Lung (tissue), 12 donors: ENCODE data around the gene RPS2. TPM values are rescaled to one million over a fixed set of nuclear protein-coding genes. Genes with fewer than 3 reads are reported as not detected.

ENCODE experiments used
- ATAC-seq: fragments of 200-7000 bp; cut with Tn5 transposase; one replicate; pipeline ENCODE4 v1.9.1; 2020; ENCODE audit warnings: moderate number of reproducible peaks; ENCODE audit not compliant: insufficient read depth, low FRiP score
- DNase-seq, 3 donors: peaks; one replicate each; pipeline ENCODE4 v3.0.0-alpha.2; 2013 to 2017
- H3K27ac ChIP-seq, 2 donors: one replicate each; pipeline ENCODE4 v1.5.1; 2013; ENCODE audit warnings: mild to moderate bottlenecking in 2 of 2, moderate library complexity in 2 of 2, control low read depth in 1 of 2, inconsistent platforms in 1 of 2, low read depth in 1 of 2, low read length in 1 of 2
- H3K27me3 ChIP-seq, 3 donors: one replicate each; pipeline ENCODE4 v1.5.1; 2013; ENCODE audit warnings: low read length in 2 of 3; ENCODE audit not compliant: control insufficient read depth in 3 of 3, insufficient read depth in 3 of 3
- H3K36me3 ChIP-seq, 4 donors: one replicate each; pipeline ENCODE4 v1.5.1; 2013; ENCODE audit warnings: low read length in 4 of 4, mild to moderate bottlenecking in 1 of 4, moderate library complexity in 1 of 4; ENCODE audit not compliant: control insufficient read depth in 4 of 4, insufficient read depth in 4 of 4
- H3K4me1 ChIP-seq, 5 donors: one replicate each; pipeline ENCODE4 v1.5.1; 2013; ENCODE audit warnings: low read length in 5 of 5, mild to moderate bottlenecking in 2 of 5, moderate library complexity in 1 of 5; ENCODE audit not compliant: control insufficient read depth in 5 of 5, insufficient read depth in 5 of 5
- H3K4me3 ChIP-seq: one replicate; pipeline ENCODE4 v1.5.1; 2013; ENCODE audit warnings: mild to moderate bottlenecking, control low read depth, moderate library complexity
- H3K9ac ChIP-seq, 2 donors: one replicate each; pipeline ENCODE4 v1.5.1; 2013; ENCODE audit warnings: low read length in 2 of 2, control low read depth in 1 of 2; ENCODE audit not compliant: insufficient read depth in 1 of 2
- H3K9me3 ChIP-seq, 4 donors: one replicate each; pipeline ENCODE4 v1.5.1; 2013; ENCODE audit warnings: low read length in 3 of 4, mild to moderate bottlenecking in 1 of 4, moderate library complexity in 1 of 4; ENCODE audit not compliant: control insufficient read depth in 4 of 4, insufficient read depth in 3 of 4
- CTCF ChIP-seq: IDR thresholded peaks from 2 replicates; pipeline ENCODE4 v1.5.1; 2012; ENCODE audit warnings: mild to moderate bottlenecking; ENCODE audit errors: control extremely low read depth, extremely low read depth
- WGBS, 2 donors: extraction: QIAGEN DNeasy Blood & Tissue Kit; methylation state at CpG; one replicate each; pipeline ENCODE4 v1.1.7; 2013; 5-methylcytosine and 5-hydroxymethylcytosine counted together
- polyA plus RNA-seq, 2 donors: library from polyadenylated mRNA; stranded (reverse); fragments of 200-250 nt; gene quantifications; one replicate each; pipeline ENCODE4 v1.2.1, GENCODE V29; 2013
- total RNA-seq, 2 donors: library from RNA; depleted of rRNA in 1 of 2; stranded (reverse); fragments of >200 nt in 1 of 2; gene quantifications; one replicate each; pipeline ENCODE4 v1.2.1, GENCODE V29; 2014 to 2021
- donor health status: control.
- donor health status: control.
- donor health status: Bipolar disorder and iron deficiency.
- donor health status: healthy.
- donor health status: DM: yes; HTN: yes; CAD: no.

RPS2 gene
- total and polyA plus RNA-seq, 4 donors: 1,331 to 5,214 (median 2,779) TPM

DNA sequence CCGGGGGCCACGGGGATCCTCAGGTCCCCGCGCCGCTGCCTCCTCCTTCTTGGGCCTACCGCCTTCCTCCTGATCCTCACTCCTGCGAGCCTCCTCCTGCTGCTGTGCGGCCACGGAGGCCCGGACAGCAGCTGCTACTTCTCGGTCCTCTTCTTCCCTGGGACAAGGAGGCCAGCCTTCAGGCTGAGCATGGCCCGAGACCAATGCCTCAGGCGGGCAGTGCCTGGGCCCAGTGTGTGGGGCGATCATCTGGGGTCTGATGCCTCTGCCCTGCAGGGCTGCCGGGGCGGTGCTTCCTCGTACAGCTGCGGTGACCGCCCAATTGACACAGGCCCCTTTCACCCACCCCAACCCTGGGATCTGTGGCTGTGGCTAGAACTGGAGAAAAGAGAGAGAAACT lies 36.4 kb upstream of the RPS2 start:
- H3K4me3 ChIP-seq: no peak overlapping the region
- H3K9ac ChIP-seq: no peak overlapping the region
- H3K36me3 ChIP-seq: peaks cover 0 to 58% (median 26%) of the 10 kb centered on the region in 4 donors
- WGBS, 2 donors: 96 to 97% methylated on average over 19 of the region's 19 CpGs
- H3K9me3 ChIP-seq: no peaks in the 10 kb centered on the region
- ATAC-seq (no peak), DNase-seq (no peak)
- H3K27me3 ChIP-seq: no peaks in the 10 kb centered on the region
- H3K27ac ChIP-seq: no peak overlapping the region
- H3K4me1 ChIP-seq: peaks cover 0 to 21% (median 6%) of the 10 kb centered on the region in 5 donors
- TF ChIP-seq CTCF: no peak

DNA sequence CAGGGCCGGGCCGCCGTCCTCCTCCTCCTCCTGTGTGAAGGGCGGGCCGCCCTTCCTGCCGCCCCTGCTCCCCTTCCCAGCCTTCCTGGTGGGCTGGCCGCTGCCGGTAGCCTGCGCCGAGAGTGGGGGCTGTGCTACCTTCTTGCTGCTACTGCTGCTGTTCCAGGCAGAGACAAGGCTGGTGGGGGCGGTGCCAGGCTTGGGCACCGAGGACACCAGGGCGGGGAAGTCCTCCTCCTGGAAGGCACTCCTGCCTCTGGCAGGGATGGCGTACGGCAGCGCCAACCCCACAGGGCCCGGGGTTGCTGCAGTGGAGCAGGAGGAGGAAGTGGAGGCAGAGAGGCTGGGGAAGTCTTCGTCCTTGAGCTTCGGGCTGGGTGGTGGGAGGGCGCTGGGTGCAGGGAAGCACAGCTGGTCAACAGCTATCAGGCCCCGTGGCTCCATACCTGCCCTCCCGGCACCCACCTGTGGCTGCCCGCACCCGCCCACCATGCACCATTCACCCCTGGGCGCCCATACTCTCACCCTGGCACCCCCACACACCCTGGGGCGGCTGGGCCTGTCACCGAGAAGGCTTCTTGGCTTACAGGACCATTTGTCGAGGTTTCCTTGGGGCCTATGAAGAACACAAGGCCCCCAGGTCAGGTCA lies 35.4 kb upstream of the RPS2 start:
- ATAC-seq: no peak
- Histone ChIP-seq H3K9ac (no peak overlapping the region), H3K27me3 (no peaks in the 10 kb centered on the region), H3K9me3 (no peaks in the 10 kb centered on the region), H3K4me1 (peaks cover 0 to 12% (median 6%) of the 10 kb centered on the region in 5 donors), H3K27ac (no peak overlapping the region), H3K36me3 (peaks cover 2 to 58% (median 26%) of the 10 kb centered on the region in 4 donors), H3K4me3 (no peak overlapping the region)
- DNase-seq: no peak
- WGBS, 2 donors: 92 to 94% methylated on average over 27 to 28 of the region's 28 CpGs
- no peak for TF ChIP-seq CTCF

- ATAC-seq: no peak
These were observed 34.5 kb upstream of the RPS2 start for GRCh38 chr16:1998852-1999801.

More at GRCh38 chr16:1998852-1999801, 34.5 kb upstream of the RPS2 start:
- no peak for TF ChIP-seq CTCF
- WGBS, 2 donors: 94 to 97% methylated on average over 34 to 39 of the region's 39 CpGs
- Histone ChIP-seq H3K9ac (no peak overlapping the region), H3K27ac (no peak overlapping the region), H3K4me1 (peaks cover 0 to 4% (median 1%) of the 10 kb centered on the region in 5 donors), H3K36me3 (peaks cover 2 to 58% (median 26%) of the 10 kb centered on the region in 4 donors), H3K27me3 (no peaks in the 10 kb centered on the region), H3K9me3 (no peaks in the 10 kb centered on the region), H3K4me3 (no peak overlapping the region)
- DNase-seq: no peak
